ENCODE results near the gene WASHC4. TPM values are rescaled to one million over a fixed set of nuclear protein-coding genes. Genes with fewer than 3 reads are reported as not detected.

WASHC4 gene, protein sequence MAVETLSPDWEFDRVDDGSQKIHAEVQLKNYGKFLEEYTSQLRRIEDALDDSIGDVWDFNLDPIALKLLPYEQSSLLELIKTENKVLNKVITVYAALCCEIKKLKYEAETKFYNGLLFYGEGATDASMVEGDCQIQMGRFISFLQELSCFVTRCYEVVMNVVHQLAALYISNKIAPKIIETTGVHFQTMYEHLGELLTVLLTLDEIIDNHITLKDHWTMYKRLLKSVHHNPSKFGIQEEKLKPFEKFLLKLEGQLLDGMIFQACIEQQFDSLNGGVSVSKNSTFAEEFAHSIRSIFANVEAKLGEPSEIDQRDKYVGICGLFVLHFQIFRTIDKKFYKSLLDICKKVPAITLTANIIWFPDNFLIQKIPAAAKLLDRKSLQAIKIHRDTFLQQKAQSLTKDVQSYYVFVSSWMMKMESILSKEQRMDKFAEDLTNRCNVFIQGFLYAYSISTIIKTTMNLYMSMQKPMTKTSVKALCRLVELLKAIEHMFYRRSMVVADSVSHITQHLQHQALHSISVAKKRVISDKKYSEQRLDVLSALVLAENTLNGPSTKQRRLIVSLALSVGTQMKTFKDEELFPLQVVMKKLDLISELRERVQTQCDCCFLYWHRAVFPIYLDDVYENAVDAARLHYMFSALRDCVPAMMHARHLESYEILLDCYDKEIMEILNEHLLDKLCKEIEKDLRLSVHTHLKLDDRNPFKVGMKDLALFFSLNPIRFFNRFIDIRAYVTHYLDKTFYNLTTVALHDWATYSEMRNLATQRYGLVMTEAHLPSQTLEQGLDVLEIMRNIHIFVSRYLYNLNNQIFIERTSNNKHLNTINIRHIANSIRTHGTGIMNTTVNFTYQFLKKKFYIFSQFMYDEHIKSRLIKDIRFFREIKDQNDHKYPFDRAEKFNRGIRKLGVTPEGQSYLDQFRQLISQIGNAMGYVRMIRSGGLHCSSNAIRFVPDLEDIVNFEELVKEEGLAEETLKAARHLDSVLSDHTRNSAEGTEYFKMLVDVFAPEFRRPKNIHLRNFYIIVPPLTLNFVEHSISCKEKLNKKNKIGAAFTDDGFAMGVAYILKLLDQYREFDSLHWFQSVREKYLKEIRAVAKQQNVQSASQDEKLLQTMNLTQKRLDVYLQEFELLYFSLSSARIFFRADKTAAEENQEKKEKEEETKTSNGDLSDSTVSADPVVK
- 10 to 100 TPM; 56.6 to 93.3 (median 71.4) TPM for total RNA-seq

DNA sequence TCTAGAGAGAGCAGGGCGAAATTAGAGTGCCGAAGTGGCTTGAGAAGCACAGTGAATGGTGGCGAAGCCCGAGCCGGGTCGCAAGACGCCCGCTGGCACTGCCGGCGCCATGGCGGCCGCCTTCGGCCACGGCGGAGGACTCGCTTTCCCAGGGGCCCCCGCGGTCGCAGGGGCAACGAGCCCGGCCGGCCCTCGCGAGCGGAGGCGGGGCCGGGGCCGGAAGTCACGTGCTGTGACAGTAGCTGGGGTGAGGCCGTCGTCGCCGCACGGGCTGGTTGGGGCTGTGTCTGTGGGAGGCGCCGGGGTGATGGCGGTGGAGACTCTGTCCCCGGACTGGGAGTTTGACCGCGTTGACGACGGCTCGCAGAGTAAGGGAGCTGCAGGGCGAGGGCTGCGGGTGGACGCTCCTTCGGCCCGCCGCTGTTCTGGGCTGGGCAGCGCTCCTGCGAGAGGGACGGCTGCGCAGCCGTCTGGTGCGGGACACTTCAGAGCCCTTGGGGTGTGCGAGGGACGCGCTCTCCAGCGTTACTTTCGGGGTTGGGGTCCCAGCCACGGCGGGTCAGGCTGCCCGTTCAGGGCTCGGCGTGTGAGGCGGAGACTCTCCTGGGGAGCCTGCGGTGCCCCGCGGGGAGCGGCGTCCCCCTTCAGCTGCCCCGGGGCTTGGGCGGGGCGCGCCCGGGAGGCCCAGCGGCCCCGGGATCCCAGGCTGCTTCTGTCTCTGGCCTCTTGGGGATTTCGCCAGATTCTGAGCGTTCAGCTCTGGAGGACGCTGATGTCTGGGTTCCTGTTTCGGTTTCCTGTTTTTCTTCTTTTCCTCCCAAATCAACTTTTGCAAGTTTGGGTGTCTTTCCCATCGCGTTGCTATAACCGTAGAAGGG, at the start of gene WASHC4:
Gene WASHC4, plus strand, starts transcription at position 238 of the 878 bp plus-strand sequence. Its CDS starts 70 bp downstream, at position 308.
- H3K27me3 ChIP-seq = no peaks in the 10 kb centered on the region
- H3K4me3 ChIP-seq = peak within 1 kb of the TSS; percentile 87 to 96 (median 92)
- peaks cover 0 to 9% (median 0%) of the 10 kb centered on the region in 3 donors for H3K36me3 ChIP-seq
- peak within 1 kb of the TSS; percentile 97 to 100 (median 98) for H3K27ac ChIP-seq
- H3K9me3 ChIP-seq = no peaks in the 10 kb centered on the region
- DNase-seq = peak; percentile 96 to 98 (median 98)
- H3K4me1 ChIP-seq = peaks cover 0 to 22% (median 6%) of the 10 kb centered on the region in 4 donors
- TF ChIP-seq POLR2A (IDR thresholded peaks at IDR 0.05) (peak; percentile 98 to 99), CTCF (IDR thresholded peaks at IDR 0.05) (no peak)

- H3K36me3 ChIP-seq = no peaks in the 10 kb centered on the region
- no peaks in the 10 kb centered on the region for H3K4me1 ChIP-seq
- no peaks in the 10 kb centered on the region for H3K27me3 ChIP-seq
- H3K27ac ChIP-seq = no peak overlapping the region
- no peak overlapping the region for H3K4me3 ChIP-seq
- DNase-seq = no peak
- TF ChIP-seq CTCF (IDR thresholded peaks at IDR 0.05) (no peak), POLR2A (IDR thresholded peaks at IDR 0.05) (no peak)
- H3K9me3 ChIP-seq = no peaks in the 10 kb centered on the region
Measured at GRCh38 chr12:105060715-105061378, 46.7 kb upstream of the WASHC4 start.

DNA sequence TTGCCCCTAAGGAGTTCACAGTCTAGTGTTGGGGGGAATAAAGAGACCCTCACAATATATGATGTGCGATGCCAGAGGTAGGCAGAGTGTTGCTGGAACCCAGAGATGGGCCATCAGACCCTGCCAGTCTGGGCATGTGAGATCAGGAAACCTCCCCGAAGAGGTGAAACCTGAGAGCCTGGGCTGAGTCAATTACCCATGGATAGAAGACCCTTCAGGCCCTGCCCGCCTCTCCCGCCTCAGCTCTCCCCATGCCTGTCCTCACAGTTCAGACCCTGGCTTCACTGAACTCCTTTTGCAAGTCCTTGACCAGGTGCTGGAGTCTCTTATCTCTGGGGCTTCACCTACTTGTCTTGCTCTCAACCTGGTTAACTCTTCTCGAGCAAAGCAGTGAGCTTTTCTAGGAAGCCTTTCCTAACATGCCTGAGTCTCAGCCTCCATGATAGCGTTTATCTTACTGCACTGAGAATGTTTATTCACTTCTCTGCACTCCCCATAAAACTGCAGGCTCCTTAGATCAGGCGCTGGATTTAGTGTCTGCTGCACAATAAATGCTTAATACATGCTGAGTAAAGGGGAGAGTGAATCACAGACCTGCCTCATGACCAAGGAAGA, 42.9 kb upstream of the WASHC4 start:
- Histone ChIP-seq H3K9me3 (no peaks in the 10 kb centered on the region), H3K4me1 (no peaks in the 10 kb centered on the region), H3K36me3 (no peaks in the 10 kb centered on the region), H3K27ac (no peak overlapping the region), H3K4me3 (no peak overlapping the region), H3K27me3 (no peaks in the 10 kb centered on the region)
- TF ChIP-seq POLR2A (IDR thresholded peaks at IDR 0.05) (no peak), CTCF (IDR thresholded peaks at IDR 0.05) (no peak)
- no peak for DNase-seq

- no peak for TF ChIP-seq CTCF (IDR thresholded peaks at IDR 0.05)
- TF ChIP-seq POLR2A (IDR thresholded peaks at IDR 0.05) = no peak
- Histone ChIP-seq H3K27me3 (no peaks in the 10 kb centered on the region), H3K4me1 (no peaks in the 10 kb centered on the region), H3K27ac (no peak overlapping the region), H3K9me3 (no peaks in the 10 kb centered on the region), H3K36me3 (no peaks in the 10 kb centered on the region), H3K4me3 (no peak overlapping the region)
- DNase-seq = no peak
Measured at GRCh38 chr12:105067511-105068031, 40.0 kb upstream of the WASHC4 start.
